Astrocyte (in vitro differentiated cells and primary cell): ENCODE measurements around the gene MYH9.

Experiments
- CTCF ChIP-seq: IDR thresholded peaks from 2 replicates; pipeline ENCODE4 v1.5.1; 2011; ENCODE audit warnings: low read depth, mild to moderate bottlenecking, inconsistent platforms, low read length, moderate library complexity; ENCODE audit not compliant: insufficient read depth
- EZH2 ChIP-seq: IDR thresholded peaks from 2 replicates; pipeline ENCODE4 v1.6.1; 2012; ENCODE audit warnings: mild to moderate bottlenecking, low read length, inconsistent platforms; ENCODE audit not compliant: insufficient read depth

- TF ChIP-seq CTCF (no peak), EZH2 (no peak)
Observed at GRCh38 chr22:36371920-36372319, 15.8 kb downstream of the MYH9 start.
